Omental fat pad (tissue), 4 donors: ENCODE results near the gene PTGES2. TPM values are rescaled to one million over a fixed set of nuclear protein-coding genes. Genes with fewer than 3 reads are reported as not detected.

ENCODE experiments used
- ATAC-seq: fragments of 150-250 bp; one replicate; pipeline ENCODE4 v1.9.1; 2016; ENCODE audit warnings: mild to moderate bottlenecking, moderate library complexity; ENCODE audit not compliant: low FRiP score
- DNase-seq: peaks from one replicate; pipeline ENCODE4 v3.0.0-alpha.2; 2019; ENCODE audit warnings: low spot score
- total RNA-seq, 4 donors: library from RNA; depleted of rRNA; stranded (reverse); fragments of >200 nt; gene quantifications; one replicate each; pipeline ENCODE4 v1.1.0, GENCODE V29; 2016
- TF ChIP-seq, protein P1 (sequence below), 3 donors: fragments of 450-650 bp; IDR thresholded peaks; one replicate each; pipeline ENCODE4 v1.5.1; 2016 to 2017; ENCODE audit warnings: antibody characterized with exemption in 3 of 3, mild to moderate bottlenecking in 3 of 3, moderate library complexity in 2 of 3

PTGES2 gene
- total RNA-seq, 4 donors from 2014 or later = 34.6 to 59.4 (median 53.0) TPM

GRCh38 chr9:128149001-128149701, 21.6 kb upstream of the PTGES2 start, which contains the start of gene LCN2:
Gene LCN2, plus strand, starts transcription at chr9:128149453. Its CDS starts 73 bp downstream, at chr9:128149526.
- TF ChIP-seq, protein P1, sequence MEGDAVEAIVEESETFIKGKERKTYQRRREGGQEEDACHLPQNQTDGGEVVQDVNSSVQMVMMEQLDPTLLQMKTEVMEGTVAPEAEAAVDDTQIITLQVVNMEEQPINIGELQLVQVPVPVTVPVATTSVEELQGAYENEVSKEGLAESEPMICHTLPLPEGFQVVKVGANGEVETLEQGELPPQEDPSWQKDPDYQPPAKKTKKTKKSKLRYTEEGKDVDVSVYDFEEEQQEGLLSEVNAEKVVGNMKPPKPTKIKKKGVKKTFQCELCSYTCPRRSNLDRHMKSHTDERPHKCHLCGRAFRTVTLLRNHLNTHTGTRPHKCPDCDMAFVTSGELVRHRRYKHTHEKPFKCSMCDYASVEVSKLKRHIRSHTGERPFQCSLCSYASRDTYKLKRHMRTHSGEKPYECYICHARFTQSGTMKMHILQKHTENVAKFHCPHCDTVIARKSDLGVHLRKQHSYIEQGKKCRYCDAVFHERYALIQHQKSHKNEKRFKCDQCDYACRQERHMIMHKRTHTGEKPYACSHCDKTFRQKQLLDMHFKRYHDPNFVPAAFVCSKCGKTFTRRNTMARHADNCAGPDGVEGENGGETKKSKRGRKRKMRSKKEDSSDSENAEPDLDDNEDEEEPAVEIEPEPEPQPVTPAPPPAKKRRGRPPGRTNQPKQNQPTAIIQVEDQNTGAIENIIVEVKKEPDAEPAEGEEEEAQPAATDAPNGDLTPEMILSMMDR (IDR thresholded peaks at IDR 0.05) = no peak
- no peak for DNase-seq
- peak; percentile 61 for ATAC-seq

DNA sequence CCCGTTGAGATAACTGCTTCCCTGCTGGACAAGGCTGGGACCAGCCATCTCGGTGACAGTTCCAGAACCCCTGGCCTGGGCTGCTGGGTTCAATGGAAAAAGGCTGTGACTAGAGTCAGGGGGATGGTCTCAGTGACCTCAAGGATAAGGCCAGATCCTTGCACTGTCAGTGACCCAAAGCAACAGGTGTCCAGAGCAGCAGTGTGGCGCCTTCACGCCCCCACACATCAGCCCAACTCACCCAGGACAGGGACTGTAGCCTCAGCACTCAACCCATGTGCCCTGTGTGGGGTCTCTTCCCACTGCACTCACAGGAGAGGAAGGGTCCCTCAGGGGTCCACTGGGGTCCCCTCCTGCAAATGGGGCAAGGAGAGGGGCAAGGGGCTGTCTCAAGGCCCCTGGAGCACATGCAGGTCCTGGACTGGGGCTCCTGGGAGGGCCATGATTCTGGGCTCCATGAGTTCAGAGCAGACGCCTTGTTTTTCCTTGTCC, 21.0 kb upstream of the PTGES2 start:
- DNase-seq = no peak
- TF ChIP-seq, protein P1 (IDR thresholded peaks at IDR 0.05) = no peak
- ATAC-seq = no peak

DNA sequence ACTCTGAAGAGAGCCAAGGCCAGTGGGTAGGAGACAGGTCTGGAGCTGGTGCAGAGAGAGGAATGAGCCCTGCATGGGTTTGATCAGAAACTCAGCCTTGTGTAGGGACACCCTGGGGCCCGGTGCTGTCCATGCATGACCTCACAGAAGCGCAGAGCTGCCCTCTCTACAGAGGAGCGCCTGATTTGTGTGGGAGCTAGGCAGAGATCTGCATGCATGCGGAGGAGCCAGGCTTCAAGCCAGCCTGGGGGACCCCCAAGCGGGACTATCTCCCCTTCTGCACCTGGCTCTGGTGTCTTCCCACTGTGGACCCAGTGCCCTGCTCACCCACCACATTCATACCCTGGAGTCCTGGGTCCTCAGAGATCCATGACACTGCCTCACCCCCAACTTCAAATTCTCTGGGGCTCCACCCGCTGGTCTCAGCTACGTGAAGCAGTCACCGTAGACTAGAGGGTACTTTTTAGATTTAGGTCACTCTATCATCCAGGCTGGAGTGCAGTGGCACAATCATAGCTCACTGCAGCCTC, 19.1 kb upstream of the PTGES2 start:
- DNase-seq (no peak), ATAC-seq (no peak)
- TF ChIP-seq, protein P1 (IDR thresholded peaks at IDR 0.05) = no peak

DNA sequence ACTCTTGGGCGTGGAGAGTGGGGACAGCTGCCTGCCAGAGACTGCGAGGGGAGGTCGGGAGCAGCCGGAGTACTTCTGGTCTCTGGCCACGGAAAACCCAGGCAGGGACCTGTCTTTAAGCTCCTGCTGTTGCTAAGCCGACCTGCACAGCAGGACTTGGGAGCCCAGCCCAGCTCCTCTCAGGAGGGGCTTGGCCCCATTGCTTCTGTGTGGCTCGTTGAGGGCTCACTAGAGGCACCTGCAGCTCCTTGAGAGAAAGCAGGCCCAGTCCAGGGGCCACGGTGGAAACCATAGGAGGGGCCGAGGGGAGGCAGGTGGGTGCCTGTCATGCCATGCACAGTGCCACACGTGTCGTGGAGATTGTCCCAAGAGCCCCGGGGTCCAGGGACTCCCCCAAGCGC, 18.4 kb upstream of the PTGES2 start:
- no peak for DNase-seq
- ATAC-seq = no peak
- TF ChIP-seq, protein P1 (IDR thresholded peaks at IDR 0.05) = no peak

GRCh38 chr9:128145536-128145935, 18.0 kb upstream of the PTGES2 start:
- DNase-seq = no peak
- ATAC-seq = no peak
- TF ChIP-seq, protein P1 (IDR thresholded peaks at IDR 0.05) = no peak

DNA sequence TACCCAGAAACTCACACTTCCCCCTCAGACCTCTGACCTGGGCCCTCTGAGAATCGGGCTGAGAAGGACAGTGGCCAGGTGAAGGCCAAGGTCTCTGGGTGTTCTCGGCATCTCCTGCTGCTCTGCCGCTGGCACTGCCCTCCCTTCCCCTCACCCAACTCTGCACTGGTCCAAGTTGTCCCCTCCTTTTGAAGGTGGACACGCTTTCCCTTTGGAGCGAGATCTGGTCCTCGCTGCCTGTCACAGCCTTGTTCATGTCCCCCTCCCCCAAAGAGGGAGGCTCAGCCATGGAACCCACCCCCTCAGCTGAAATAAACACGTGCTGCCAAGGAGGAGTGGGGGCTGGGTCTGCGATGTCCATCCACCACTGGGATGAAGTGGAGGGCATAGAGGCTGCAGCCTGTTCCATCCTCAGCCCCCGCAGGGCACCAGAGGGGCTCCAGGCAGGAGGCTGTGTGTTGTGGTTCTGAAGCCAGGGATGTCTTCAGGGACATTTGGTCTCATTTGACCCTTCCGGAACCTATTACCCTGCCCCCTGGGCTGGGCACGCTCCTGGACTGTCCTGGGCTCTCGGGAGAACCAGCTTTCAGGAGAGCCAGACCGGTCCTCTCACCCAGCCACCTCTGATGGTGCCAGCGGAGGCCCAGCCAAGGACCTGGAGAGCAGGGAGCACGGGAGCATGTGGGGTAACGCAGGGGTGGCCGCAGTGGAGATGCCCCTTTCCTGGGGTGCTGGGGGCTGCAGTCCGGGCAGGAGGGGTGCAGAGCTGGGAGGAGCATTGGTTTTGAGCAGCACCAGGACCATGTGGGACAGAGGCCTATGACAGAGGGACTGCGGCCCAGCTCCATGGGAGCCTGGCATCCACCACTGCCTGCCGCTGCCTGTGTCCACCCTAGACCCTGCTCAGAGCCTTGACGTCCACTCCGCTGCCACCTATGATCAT, 17.0 kb upstream of the PTGES2 start:
- ATAC-seq = no peak
- TF ChIP-seq, protein P1 (IDR thresholded peaks at IDR 0.05) = no peak
- no peak for DNase-seq
